ENCODE measurements around the gene ATMIN.

The ATMIN gene

GRCh38 chr16:81073560-81074330, 38.1 kb downstream of the ATMIN start:
- no peak for DNase-seq

DNA sequence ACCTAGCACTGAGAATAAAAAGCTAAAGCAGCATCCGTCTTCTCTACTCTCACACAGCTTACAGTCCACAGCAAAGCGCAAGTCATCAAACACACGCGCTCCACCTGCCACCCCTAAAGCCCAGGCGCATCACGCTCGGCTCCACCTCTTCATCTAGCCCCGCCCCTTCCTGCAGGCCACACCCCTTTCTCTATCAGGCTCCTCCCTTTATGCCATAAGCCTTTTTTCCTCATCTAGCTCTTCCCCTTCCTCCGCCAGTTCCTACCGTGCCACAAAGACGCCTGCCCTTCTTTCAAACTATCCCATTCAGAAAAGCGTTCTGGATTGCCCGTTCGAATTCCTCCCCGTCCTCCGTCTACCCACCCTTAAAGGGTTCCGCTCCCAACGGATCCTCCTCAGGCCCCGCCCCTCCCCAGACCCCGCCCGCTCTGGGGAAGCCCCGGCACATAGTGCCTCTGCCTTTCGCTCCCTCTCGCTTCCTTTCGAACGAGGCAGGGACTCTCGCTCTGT, 41.0 kb downstream of the ATMIN start:
- peak; percentile 92 to 100 (median 98) for DNase-seq

- DNase-seq = peak; percentile 92 to 100 (median 98)
Observed at GRCh38 chr16:81077076-81077940, 41.7 kb downstream of the ATMIN start, which contains the start of gene C16orf46. Gene C16orf46 (minus strand): TSS chr16:81077238. CDS start chr16:81063955, 13,283 bp downstream.

GRCh38 chr16:81080233-81080632, 44.6 kb downstream of the ATMIN start:
- no peak for DNase-seq

DNA sequence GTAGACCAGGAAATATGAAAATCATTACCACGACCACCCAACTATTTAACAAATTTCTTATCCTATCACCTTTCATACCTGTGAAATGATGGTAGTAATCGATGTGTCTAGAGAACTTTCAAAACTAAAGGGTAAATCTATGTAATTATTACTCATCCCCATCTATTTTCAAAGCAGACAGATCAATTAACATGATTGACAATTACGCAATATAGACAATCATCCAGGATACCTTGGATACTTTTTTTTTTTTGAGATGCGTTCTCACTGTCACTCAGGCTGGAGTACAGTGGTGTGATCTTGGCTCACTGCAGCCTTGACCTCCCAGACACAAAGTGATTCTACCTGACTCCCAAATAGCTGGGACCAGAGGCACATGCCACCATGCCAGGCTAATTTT, 45.4 kb downstream of the ATMIN start:
- no peak for DNase-seq

GRCh38 chr16:81088836-81089235, 53.2 kb downstream of the ATMIN start:
- no peak for DNase-seq

GRCh38 chr16:81094771-81095251, 59.2 kb downstream of the ATMIN start:
- no peak for DNase-seq

- no peak for DNase-seq
Observed at GRCh38 chr16:81095653-81095952, 60.0 kb downstream of the ATMIN start.

DNA sequence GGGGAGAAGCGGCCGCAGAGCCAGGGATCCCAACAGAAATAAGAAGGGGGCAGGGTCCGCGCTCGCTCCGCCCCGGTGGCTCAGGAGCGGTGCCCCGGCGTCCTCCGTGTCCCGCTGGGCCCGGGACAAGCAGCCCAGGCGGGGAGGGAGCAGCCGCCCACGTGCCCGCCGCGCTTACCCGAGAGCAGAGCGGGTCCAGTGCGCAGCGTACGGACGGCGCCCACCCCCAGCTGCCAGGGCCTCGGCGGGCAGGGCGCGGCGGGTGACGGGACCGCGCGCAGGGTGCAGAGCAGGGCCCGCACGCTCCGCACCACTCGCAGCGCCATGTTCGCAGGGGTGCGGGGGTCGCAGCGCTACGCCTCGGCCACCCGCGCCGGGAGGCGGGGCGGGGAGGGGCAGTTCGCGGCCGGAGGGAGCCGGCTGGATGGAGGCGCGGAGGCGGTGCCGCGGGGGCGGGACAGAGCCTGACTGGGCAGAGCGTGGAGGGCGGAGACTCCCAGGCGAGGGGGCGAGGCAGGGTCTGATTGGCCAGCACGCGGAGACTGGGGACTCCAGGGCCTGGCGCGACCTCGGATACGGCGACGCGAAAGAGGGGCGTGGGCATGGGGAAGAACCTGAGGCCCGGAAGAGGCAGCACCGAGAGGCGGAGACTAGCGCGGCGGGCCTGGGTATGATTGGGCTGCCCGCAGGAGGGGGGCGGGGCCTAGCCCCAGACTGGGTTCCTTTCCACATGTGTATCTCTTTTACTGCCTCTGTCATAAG, 60.5 kb downstream of the ATMIN start, which contains the start of gene GCSH:
TSS of gene GCSH (minus strand) at position 443 of the 762 bp plus-strand sequence. CDS start at position 326, 117 bp downstream.
- DNase-seq = peak; percentile 96 to 98 (median 98)

- no peak for DNase-seq
Observed at GRCh38 chr16:81096715-81097208, 61.1 kb downstream of the ATMIN start.
